PFSK-1 (cell line): ENCODE results near the gene CTSW.

ENCODE experiments used
- POLR2AphosphoS5 ChIP-seq: IDR thresholded peaks from 2 replicates; pipeline ENCODE4 v1.6.1; 2012; ENCODE audit warnings: low read depth, mild to moderate bottlenecking, control low read depth, low read length, moderate library complexity
- SIN3A ChIP-seq: IDR thresholded peaks from 2 replicates; pipeline ENCODE4 v1.6.1; 2012; ENCODE audit warnings: mild to moderate bottlenecking, low read length, moderate library complexity, borderline replicate concordance; ENCODE audit not compliant: insufficient read depth

GRCh38 chr11:65852508-65853245 is 27.0 kb upstream of the CTSW start:
- TF ChIP-seq POLR2AphosphoS5 (peak; percentile 45), SIN3A (no peak)
